ENCODE data around the gene COPB2. TPM values are rescaled to one million over a fixed set of nuclear protein-coding genes. Genes with fewer than 3 reads are reported as not detected.

COPB2 gene
- total RNA-seq, 2 donors from 2014 or later = 53.4 to 65.8 TPM

GRCh38 chr3:139325551-139325950 lies 63.9 kb downstream of the COPB2 start:
- no peak for DNase-seq (ENCODE audit: low spot score)
- no peak for TF ChIP-seq CTCF (IDR thresholded peaks at IDR 0.05)

GRCh38 chr3:139324456-139324855 lies 65.0 kb downstream of the COPB2 start:
- no peak for TF ChIP-seq CTCF (IDR thresholded peaks at IDR 0.05)

More at GRCh38 chr3:139325551-139325950, 63.9 kb downstream of the COPB2 start:
- H3K4me1 ChIP-seq = peaks cover 0 to 8% of the 10 kb centered on the region in 2 donors
- H3K4me3 ChIP-seq = no peak overlapping the region
- no peaks in the 10 kb centered on the region for H3K9me3 ChIP-seq
- no peaks in the 10 kb centered on the region for H3K27me3 ChIP-seq
- no peak overlapping the region for H3K27ac ChIP-seq
- no peaks in the 10 kb centered on the region for H3K36me3 ChIP-seq

GRCh38 chr3:139323146-139323545 lies 66.3 kb downstream of the COPB2 start:
- no peaks in the 10 kb centered on the region for H3K4me1 ChIP-seq
- DNase-seq (ENCODE audit: low spot score) = no peak
- no peak for TF ChIP-seq CTCF (IDR thresholded peaks at IDR 0.05)

More at GRCh38 chr3:139324456-139324855, 65.0 kb downstream of the COPB2 start:
- no peak for DNase-seq (ENCODE audit: low spot score)
- Histone ChIP-seq H3K4me1 (peaks cover 0 to 6% of the 10 kb centered on the region in 2 donors), H3K9me3 (no peaks in the 10 kb centered on the region), H3K36me3 (no peaks in the 10 kb centered on the region), H3K4me3 (no peak overlapping the region), H3K27me3 (no peaks in the 10 kb centered on the region), H3K27ac (no peak overlapping the region)

GRCh38 chr3:139322346-139322745 lies 67.1 kb downstream of the COPB2 start:
- H3K36me3 ChIP-seq = no peaks in the 10 kb centered on the region
- no peak for TF ChIP-seq CTCF (IDR thresholded peaks at IDR 0.05)
- no peak overlapping the region for H3K4me3 ChIP-seq
- no peak for DNase-seq (ENCODE audit: low spot score)
- no peak overlapping the region for H3K27ac ChIP-seq
- no peaks in the 10 kb centered on the region for H3K9me3 ChIP-seq
- H3K4me1 ChIP-seq = no peaks in the 10 kb centered on the region
- no peaks in the 10 kb centered on the region for H3K27me3 ChIP-seq

More at GRCh38 chr3:139323146-139323545, 66.3 kb downstream of the COPB2 start:
- H3K27ac ChIP-seq = no peak overlapping the region
- no peak overlapping the region for H3K4me3 ChIP-seq
- no peaks in the 10 kb centered on the region for H3K27me3 ChIP-seq
- H3K36me3 ChIP-seq = no peaks in the 10 kb centered on the region
- no peaks in the 10 kb centered on the region for H3K9me3 ChIP-seq

- Histone ChIP-seq H3K27ac (no peak overlapping the region), H3K9me3 (no peaks in the 10 kb centered on the region), H3K36me3 (no peaks in the 10 kb centered on the region), H3K4me1 (no peaks in the 10 kb centered on the region), H3K27me3 (no peaks in the 10 kb centered on the region), H3K4me3 (no peak overlapping the region)
- no peak for TF ChIP-seq CTCF (IDR thresholded peaks at IDR 0.05)
- no peak for DNase-seq (ENCODE audit: low spot score)
Observed at GRCh38 chr3:139320551-139321309, 68.7 kb downstream of the COPB2 start.

Data from right atrium auricular region (tissue), 2 donors.